BJ (cell line): Measurements from ENCODE around the gene EPB41L4B. TPM values are rescaled to one million over a fixed set of nuclear protein-coding genes. Genes with fewer than 3 reads are reported as not detected.
A peak's percentile ranks its signal among the peaks of the same experiment; 100 is the strongest.

Experiments used
- CTCF ChIA-PET: fragments of 350-600 bp; formaldehyde crosslinking; extraction: SDS; loops from one replicate; lab custom pipeline; 2021; ENCODE audit warnings: antibody characterized with exemption, inconsistent platforms; lab: Yijun Ruan, JAX
- POLR2A ChIA-PET: fragments of 300-600 bp; sonication (Branson Sonifier 250); formaldehyde crosslinking; extraction: SDS; loops from one replicate; lab custom pipeline; 2021; ENCODE audit warnings: antibody characterized with exemption; lab: Charles Lee
- DNase-seq: peaks from one replicate; pipeline ENCODE4 v3.0.0-alpha.2; 2011; ENCODE audit warnings: low read depth
- H3K27me3 ChIP-seq: 2 replicates; pipeline ENCODE4 v1.6.0; 2011; ENCODE audit warnings: low read length; ENCODE audit not compliant: control insufficient read depth, insufficient read depth
- H3K36me3 ChIP-seq: 2 replicates; pipeline ENCODE4 v1.5.1; 2011; ENCODE audit warnings: low read length; ENCODE audit not compliant: control insufficient read depth, insufficient read depth
- H3K4me3 ChIP-seq: 2 replicates; pipeline ENCODE4 v1.5.1; 2011; ENCODE audit warnings: low read depth, mild to moderate bottlenecking, control low read depth, low read length
- polyA plus RNA-seq: library from polyadenylated mRNA; depleted of rRNA; stranded (reverse); fragments of >200 nt; gene quantifications from 2 replicates; pipeline ENCODE4 v1.2.3, GENCODE V29; 2011
- TF ChIP-seq, protein P1 (sequence below): IDR thresholded peaks from 2 replicates; pipeline ENCODE4 v1.5.1; 2011; ENCODE audit warnings: low read depth, mild to moderate bottlenecking, control low read depth, inconsistent platforms, low read length, moderate library complexity; ENCODE audit not compliant: insufficient read depth

The EPB41L4B gene
- polyA plus RNA-seq, 1 experiment = 0.21 TPM

DNA sequence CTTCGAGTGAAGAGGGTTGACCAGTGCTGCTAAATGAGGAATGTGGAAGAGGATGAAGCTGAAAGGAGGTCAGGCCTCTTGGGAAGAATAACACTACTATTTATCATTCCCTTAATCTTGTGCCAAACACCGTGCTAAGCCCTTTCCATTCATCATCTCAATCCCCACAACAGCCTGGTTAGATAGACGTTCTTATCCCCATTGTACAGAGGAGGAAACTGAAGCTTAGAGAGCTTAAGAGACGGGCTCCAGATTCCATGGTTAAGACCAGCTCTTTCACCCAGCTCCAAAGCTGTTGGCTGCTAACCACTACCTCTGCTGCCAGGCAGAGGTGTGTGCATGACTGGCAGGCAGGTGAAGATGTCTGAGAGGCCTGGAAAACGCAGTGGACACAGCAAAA is 868 bp upstream of the EPB41L4B start:
- no peaks in the 10 kb centered on the region for H3K36me3 ChIP-seq
- H3K4me3 ChIP-seq = no peak overlapping the region
- ChIA-PET POLR2A (no interaction called here), CTCF (interaction anchor here (0.6 to 1.5 kb wide), 12 partner anchors 11 to 444 kb away, joined by 3 to 5 read pairs (median 3); no protein-coding TSS in a partner anchor)
- TF ChIP-seq, protein P1, sequence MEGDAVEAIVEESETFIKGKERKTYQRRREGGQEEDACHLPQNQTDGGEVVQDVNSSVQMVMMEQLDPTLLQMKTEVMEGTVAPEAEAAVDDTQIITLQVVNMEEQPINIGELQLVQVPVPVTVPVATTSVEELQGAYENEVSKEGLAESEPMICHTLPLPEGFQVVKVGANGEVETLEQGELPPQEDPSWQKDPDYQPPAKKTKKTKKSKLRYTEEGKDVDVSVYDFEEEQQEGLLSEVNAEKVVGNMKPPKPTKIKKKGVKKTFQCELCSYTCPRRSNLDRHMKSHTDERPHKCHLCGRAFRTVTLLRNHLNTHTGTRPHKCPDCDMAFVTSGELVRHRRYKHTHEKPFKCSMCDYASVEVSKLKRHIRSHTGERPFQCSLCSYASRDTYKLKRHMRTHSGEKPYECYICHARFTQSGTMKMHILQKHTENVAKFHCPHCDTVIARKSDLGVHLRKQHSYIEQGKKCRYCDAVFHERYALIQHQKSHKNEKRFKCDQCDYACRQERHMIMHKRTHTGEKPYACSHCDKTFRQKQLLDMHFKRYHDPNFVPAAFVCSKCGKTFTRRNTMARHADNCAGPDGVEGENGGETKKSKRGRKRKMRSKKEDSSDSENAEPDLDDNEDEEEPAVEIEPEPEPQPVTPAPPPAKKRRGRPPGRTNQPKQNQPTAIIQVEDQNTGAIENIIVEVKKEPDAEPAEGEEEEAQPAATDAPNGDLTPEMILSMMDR = no peak
- H3K27me3 ChIP-seq = peaks cover 5% of the 10 kb centered on the region
- DNase-seq = no peak

- Histone ChIP-seq H3K36me3 (no peaks in the 10 kb centered on the region), H3K4me3 (peak overlapping the region; percentile 24), H3K27me3 (peaks cover 5% of the 10 kb centered on the region)
- no peak for DNase-seq
- TF ChIP-seq, protein P1 = no peak
- ChIA-PET CTCF (interaction anchor here (2.5 kb wide), 1 partner anchor 137 kb away, joined by 10 read pairs; no protein-coding TSS in a partner anchor), POLR2A (no interaction called here)
Measured at GRCh38 chr9:109320331-109320741, 523 bp downstream of the EPB41L4B start.

DNA sequence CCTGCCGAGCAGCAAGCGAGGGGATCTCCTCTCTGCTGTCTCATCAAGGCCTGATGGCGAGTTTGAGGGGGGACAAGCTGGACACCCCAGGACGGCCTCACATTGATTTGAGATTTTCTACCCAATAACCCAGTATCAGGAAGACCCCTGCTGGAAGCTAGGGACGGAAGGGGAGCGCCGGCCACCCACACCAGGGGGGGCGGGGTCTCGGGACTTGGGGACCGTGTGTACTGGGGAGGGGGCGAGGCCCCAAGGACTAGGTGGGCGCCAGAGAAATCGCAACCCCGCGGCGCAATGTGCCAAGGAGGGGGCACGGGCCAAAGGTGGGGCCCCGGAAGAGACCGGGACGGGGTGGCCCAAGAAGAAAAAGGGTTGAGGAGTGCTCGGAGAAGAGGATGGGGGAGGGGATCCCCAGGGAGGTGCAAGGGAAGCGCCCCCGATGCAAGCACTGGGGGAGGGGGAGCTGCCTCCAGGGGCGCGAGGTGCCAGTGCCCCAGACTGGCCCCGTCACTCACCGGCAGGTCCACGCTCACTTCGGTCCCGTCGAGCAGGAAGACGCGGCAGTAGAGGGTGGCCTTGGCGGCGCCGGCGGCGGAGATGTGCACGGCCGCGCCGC is 1.1 kb downstream of the EPB41L4B start:
- DNase-seq = no peak
- ChIA-PET CTCF (interaction anchor here (0.6 to 2.5 kb wide), 7 partner anchors 8 to 137 kb away, joined by 3 to 10 read pairs (median 4); no protein-coding TSS in a partner anchor), POLR2A (no interaction called here)
- TF ChIP-seq, protein P1 = no peak
- Histone ChIP-seq H3K36me3 (no peaks in the 10 kb centered on the region), H3K27me3 (peaks cover 5% of the 10 kb centered on the region), H3K4me3 (peak overlapping the region; percentile 23; the same call in 1 of the 2 replicates)

DNA sequence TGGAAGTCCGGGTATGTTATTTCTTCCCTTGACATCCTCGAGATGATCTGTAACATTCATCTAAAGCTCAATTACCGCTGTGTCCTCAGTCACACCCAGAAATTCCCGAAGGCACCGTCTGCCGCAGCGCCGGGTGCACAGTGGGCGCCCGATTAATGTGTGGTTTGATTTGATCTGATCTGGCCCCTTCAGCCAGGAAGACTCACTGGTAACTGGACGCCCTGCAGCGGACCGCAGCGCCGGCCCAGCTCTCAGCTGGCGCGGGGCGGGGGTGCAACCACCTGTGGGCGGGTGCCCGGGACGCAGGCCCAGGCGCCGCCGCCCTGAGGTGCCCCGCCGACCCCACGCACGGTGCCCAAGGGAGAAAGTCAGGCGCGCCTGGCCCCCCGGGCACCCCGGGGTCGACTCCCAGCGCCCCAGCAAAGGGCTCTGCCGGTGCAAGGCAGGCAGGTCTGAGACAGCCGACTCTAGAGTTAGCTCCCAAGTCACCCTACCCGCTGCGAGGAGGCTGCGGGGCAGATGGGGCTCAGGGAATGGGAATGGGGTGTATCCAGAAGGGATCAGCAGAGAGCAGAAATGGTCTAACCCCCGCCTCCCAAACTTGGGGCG is 1.7 kb downstream of the EPB41L4B start:
- Histone ChIP-seq H3K27me3 (peaks cover 5% of the 10 kb centered on the region), H3K4me3 (no peak overlapping the region), H3K36me3 (no peaks in the 10 kb centered on the region)
- no peak for DNase-seq
- TF ChIP-seq, protein P1 = no peak
- ChIA-PET CTCF (interaction anchor here (0.6 to 2.5 kb wide), 6 partner anchors 9 to 136 kb away, joined by 3 to 10 read pairs (median 4); no protein-coding TSS in a partner anchor), POLR2A (no interaction called here)

DNA sequence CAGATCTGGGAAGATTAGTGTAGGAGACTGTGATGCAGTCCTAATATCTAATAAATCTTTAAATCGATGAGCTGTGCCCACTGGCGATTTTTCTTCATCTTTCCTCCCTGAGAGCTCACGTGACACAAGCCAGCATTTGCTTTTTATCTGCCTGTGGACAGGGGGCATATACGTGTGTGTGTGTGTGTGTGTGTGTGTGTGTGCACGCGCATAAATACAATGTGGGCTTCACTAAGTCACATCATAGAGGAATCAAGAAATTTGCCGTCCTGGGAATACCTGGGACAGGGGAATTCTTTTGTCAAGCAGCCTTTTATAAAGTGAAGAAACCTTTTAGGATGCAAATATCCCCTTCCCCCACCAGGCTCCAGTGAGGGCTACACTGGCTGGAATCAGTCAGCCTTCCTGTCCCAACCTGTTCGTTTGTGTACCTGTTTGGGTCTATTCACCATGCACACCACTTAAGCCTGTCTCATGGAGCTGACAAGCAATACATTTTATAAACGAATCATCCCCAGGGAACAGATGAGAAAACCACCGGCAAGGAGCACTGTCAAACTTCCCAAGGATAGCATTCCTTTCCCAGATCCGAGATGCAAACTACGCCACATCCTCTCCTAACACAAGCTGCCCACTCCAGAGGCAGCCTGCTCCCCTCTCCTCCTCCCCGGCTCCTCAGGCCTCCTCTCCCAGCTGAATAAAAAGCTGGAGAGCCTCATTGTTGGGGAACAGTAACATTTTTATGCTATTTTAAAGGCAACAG is 2.7 kb downstream of the EPB41L4B start:
- H3K36me3 ChIP-seq = no peaks in the 10 kb centered on the region
- no peak for DNase-seq
- H3K27me3 ChIP-seq = peaks cover 5% of the 10 kb centered on the region
- CTCF ChIA-PET = interaction anchor here (0.7 to 2.5 kb wide), 6 partner anchors 8 to 135 kb away, joined by 3 to 10 read pairs (median 4); no protein-coding TSS in a partner anchor
- no peak overlapping the region for H3K4me3 ChIP-seq
- POLR2A ChIA-PET = no interaction called here
- TF ChIP-seq, protein P1 = no peak
